Naive thymus-derived CD8-positive, alpha-beta T cell (primary cell): ENCODE results near the gene ONECUT1. TPM values are rescaled to one million over a fixed set of nuclear protein-coding genes. Genes with fewer than 3 reads are reported as not detected.

Experiments used
- ATAC-seq, 2 donors: fragments of 150-1000 bp; cut with Tn5 transposase in 1 of 2; sonication (Bioruptor Pico), chemical (Tn5 transposase) in 1 of 2; 1 replicate in 1 of 2; 2 replicates in 1 of 2; pipeline ENCODE4 v1.10.0; 2021; ENCODE audit warnings: mild to moderate bottlenecking in 2 of 2, moderate library complexity in 2 of 2
- POLR2A ChIA-PET: fragments of 350-600 bp; sonication (Branson Sonifier 250); formaldehyde crosslinking; loops from one replicate; lab custom pipeline; 2021; ENCODE audit warnings: antibody characterized with exemption; lab: Charles Lee
- DNase-seq, 10 donors: peaks; one replicate each; pipeline versions ENCODE4 v3.0.0 to v3.0.0-alpha.2; 2020 to 2022
- H3K27ac Mint-ChIP-seq, 10 donors: one replicate each; pipeline ENCODE4 v1.8.0; 2020 to 2022; ENCODE audit warnings: mild to moderate bottlenecking in 10 of 10, mixed read lengths in 10 of 10, moderate library complexity in 4 of 10, inconsistent platforms in 1 of 10
- H3K27me3 Mint-ChIP-seq, 5 donors: one replicate each; pipeline ENCODE4 v1.8.0; 2021 to 2022; ENCODE audit warnings: mixed read lengths in 5 of 5
- H3K36me3 Mint-ChIP-seq, 3 donors: one replicate each; pipeline ENCODE4 v1.8.0; 2020 to 2022; ENCODE audit warnings: mixed read lengths in 3 of 3, mild to moderate bottlenecking in 2 of 3, inconsistent platforms in 1 of 3
- H3K4me1 Mint-ChIP-seq, 4 donors: one replicate each; pipeline ENCODE4 v1.8.0; 2021 to 2022; ENCODE audit warnings: mixed read lengths in 4 of 4
- H3K4me3 Mint-ChIP-seq, 10 donors: one replicate each; pipeline ENCODE4 v1.8.0; 2020 to 2022; ENCODE audit warnings: mild to moderate bottlenecking in 10 of 10, mixed read lengths in 10 of 10, moderate library complexity in 6 of 10, inconsistent platforms in 1 of 10
- H3K9me3 Mint-ChIP-seq, 9 donors: one replicate each; pipeline ENCODE4 v1.8.0; 2020 to 2022; ENCODE audit warnings: mixed read lengths in 9 of 9, mild to moderate bottlenecking in 3 of 9, inconsistent platforms in 1 of 9, moderate library complexity in 1 of 9
- polyA plus RNA-seq, 3 donors: library from polyadenylated mRNA; unstranded; fragments of 300-500 nt; fragmentation: Illumina TruSeq; gene quantifications; one replicate each; pipeline ENCODE4 v1.2.3, GENCODE V29; 2021
- total RNA-seq, 8 experiments: library from RNA in 2 of 8; stranded (reverse) in 2 of 8; gene quantifications; one replicate each; pipeline ENCODE4 v1.2.3 and lab custom pipeline; 2021 to 2026

ONECUT1 gene
- total and polyA plus RNA-seq, 5 experiments from 2014 or later = not detected

DNA sequence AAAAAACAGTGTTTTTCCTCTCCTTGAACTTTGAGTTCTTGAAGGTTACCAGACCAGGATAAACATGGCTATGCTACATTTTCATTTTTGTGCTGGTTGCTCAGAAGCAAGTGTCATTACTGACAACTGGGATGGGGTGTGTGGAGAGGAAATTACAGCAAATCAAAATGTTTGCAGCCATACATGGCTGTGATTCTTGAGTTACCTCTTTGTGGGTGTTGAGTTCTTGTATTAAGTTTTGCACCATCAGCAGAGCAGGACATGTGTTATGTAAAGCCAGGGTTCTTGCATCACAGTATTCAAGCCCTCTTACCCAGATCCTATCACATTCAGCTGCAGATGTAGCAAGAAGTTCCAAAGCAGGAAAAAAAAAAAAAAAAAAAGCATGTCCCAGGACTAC lies 57.0 kb downstream of the ONECUT1 start:
- DNase-seq (no peak), ATAC-seq (no peak)
- Mint-ChIP-seq H3K27me3 (no peaks in the 10 kb centered on the region), H3K36me3 (no peaks in the 10 kb centered on the region), H3K9me3 (no peaks in the 10 kb centered on the region), H3K27ac (peak overlapping the region in 1 of 10 donors; percentile 79), H3K4me1 (peaks cover 10 to 25% (median 17%) of the 10 kb centered on the region in 4 donors), H3K4me3 (no peak overlapping the region)
- POLR2A ChIA-PET = interaction anchor here (0.9 to 1.9 kb wide), 2 partner anchors 49 to 477 kb away, joined by 3 to 5 read pairs; no protein-coding TSS in a partner anchor

DNA sequence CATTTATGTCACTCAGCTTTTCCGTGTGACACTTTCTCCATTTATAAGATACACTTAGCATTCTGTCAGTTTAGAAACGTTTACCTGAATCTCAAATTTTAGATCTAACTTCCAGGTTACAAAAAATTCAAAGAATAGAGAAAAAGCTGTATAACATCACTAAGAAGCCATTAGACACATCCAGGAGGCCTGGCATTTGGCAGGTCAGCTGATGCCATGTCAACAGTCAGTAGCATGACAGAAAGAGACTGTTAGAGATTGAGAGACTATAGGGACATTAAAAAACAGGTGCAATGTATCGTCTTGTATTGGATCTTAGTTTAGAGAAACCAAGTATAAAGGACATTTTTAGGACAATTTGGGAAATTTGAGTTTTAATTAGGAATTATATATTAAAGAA lies 57.6 kb downstream of the ONECUT1 start:
- POLR2A ChIA-PET = interaction anchor here (2.3 kb wide), 1 partner anchor 401 kb away, joined by 6 read pairs; no protein-coding TSS in a partner anchor
- DNase-seq = no peak
- H3K36me3 Mint-ChIP-seq = no peaks in the 10 kb centered on the region
- no peaks in the 10 kb centered on the region for H3K27me3 Mint-ChIP-seq
- no peak for ATAC-seq
- H3K27ac Mint-ChIP-seq = peak overlapping the region in 4 of 10 donors; percentile 4 to 81 (median 46)
- peaks cover 10 to 28% (median 17%) of the 10 kb centered on the region in 4 donors for H3K4me1 Mint-ChIP-seq
- H3K9me3 Mint-ChIP-seq = no peaks in the 10 kb centered on the region
- no peak overlapping the region for H3K4me3 Mint-ChIP-seq

DNA sequence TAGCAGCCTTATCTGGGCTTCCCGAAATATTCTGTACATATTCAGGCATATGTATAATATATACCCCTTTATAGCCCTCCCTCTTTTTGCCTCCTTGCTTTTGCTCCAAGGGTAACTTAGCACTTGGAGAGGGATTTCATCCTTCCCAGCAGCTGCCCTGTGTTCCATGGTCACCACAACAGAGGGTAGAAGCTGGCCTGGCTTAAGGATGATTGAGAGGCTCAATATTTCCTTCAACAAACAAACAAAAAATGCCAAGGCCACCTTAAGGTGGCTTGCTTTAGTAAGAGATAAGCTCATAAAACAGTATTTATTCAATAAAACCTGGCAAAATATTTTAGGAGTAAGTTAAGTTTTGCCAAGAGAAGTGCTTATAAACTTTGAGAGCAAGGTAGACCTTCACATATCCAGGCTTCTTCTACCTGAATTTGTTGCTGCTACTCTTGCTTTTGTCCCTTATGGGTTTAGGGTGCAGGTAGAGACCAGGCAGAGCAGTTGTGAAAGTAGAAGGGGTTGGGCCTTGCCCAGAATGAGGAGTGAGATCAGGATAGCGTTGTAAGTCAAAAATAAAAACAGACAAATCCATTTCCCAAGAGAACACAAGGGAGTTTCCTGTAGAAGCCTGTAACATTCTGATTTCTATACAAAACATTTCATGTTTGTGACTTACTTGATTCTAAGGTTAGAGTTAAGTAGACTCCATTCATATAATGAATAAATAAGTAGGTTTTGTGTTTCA lies 58.2 kb downstream of the ONECUT1 start:
- Mint-ChIP-seq H3K4me1 (peaks cover 10 to 28% (median 17%) of the 10 kb centered on the region in 4 donors), H3K27me3 (peaks cover 0 to 6% (median 0%) of the 10 kb centered on the region in 5 donors), H3K27ac (peak overlapping the region in 5 of 10 donors; percentile 34 to 81 (median 72)), H3K4me3 (no peak overlapping the region), H3K9me3 (no peaks in the 10 kb centered on the region), H3K36me3 (no peaks in the 10 kb centered on the region)
- DNase-seq (no peak), ATAC-seq (no peak)
- POLR2A ChIA-PET = interaction anchor here (0.6 to 2.3 kb wide), 3 partner anchors 53 to 491 kb away, joined by 3 to 6 read pairs (median 4); partner anchors contain the start of gene ATOSA

DNA sequence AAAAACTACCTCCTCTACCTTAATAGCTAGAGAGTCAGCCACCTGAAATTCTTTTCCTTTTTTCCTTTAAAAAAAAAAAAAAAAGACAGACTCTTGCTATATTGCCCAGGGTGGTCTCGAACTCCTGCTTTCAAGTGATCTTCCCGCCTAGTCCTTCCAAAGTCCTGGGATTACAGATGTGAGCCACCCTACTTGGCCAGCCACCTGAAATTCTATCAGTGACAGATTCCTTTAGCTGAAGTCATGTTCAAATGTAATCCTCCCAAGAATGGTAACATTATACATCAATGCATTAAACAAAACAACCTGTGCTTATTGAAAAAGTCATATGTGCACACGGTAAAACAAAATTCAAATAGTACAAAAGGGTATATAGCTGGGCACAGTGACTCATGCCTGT lies 59.1 kb downstream of the ONECUT1 start:
- peaks cover 0 to 9% (median 0%) of the 10 kb centered on the region in 5 donors for H3K27me3 Mint-ChIP-seq
- DNase-seq = no peak
- POLR2A ChIA-PET = interaction anchor here (0.5 to 2.6 kb wide), 5 partner anchors 49 to 524 kb away, joined by 4 to 23 read pairs (median 6); partner anchors contain the start of gene ATOSA
- H3K4me1 Mint-ChIP-seq = peaks cover 10 to 28% (median 17%) of the 10 kb centered on the region in 4 donors
- no peak overlapping the region for H3K4me3 Mint-ChIP-seq
- no peak for ATAC-seq
- no peaks in the 10 kb centered on the region for H3K9me3 Mint-ChIP-seq
- no peaks in the 10 kb centered on the region for H3K36me3 Mint-ChIP-seq
- peak overlapping the region in 9 of 10 donors; percentile 34 to 93 (median 81) for H3K27ac Mint-ChIP-seq

DNA sequence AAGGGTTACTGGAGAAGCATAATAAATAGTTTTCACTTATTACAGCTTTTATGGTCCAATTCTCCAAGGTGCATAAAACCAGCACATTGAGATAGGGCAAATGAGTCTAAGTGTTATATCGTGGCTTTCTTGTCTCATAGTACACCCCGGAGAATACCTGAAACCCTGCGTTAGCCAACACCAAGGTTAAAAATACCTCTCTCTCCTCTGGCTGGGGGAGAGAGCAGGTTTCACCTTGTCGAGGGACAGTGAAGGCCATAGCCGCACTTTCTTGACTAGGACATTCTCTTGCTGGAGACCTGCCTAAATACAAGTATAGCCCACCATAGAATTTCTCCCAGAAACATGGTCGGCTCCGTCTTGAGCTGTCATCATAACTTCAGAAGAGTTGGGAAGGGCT lies 59.5 kb downstream of the ONECUT1 start:
- POLR2A ChIA-PET = interaction anchor here (1.8 to 2.6 kb wide), 3 partner anchors 48 to 399 kb away, joined by 6 to 23 read pairs (median 6); partner anchors contain the start of gene ATOSA
- Mint-ChIP-seq H3K27me3 (peaks cover 0 to 9% (median 0%) of the 10 kb centered on the region in 5 donors), H3K36me3 (no peaks in the 10 kb centered on the region), H3K27ac (peak overlapping the region; percentile 32 to 93 (median 82)), H3K9me3 (no peaks in the 10 kb centered on the region), H3K4me3 (peak overlapping the region in 1 of 10 donors; percentile 12), H3K4me1 (peaks cover 10 to 28% (median 17%) of the 10 kb centered on the region in 4 donors)
- ATAC-seq (no peak), DNase-seq (no peak)

DNA sequence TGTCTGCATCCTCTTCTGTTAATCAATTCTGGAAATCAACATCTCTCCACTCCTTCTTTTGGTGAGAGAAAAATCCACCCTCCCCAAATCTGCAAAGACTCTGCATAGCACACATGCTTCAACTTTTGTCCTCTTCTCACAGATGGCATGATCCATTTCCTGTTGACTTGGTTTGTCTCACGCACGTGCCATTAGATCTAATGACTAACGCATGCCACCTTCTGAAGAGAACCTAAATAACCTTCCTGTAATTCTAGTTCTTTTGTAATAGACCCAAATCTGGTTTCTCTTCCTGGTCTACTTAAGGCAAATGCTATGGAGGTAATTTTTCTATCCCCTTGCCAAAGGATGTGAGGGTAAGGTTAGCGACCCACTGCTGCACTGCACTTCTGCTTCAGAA lies 60.0 kb downstream of the ONECUT1 start:
- DNase-seq (peak in 9 of 10 donors; percentile 5 to 77 (median 44)), ATAC-seq (peak; percentile 98 to 99)
- peak overlapping the region in 6 of 10 donors; percentile 1 to 55 (median 32) for H3K4me3 Mint-ChIP-seq
- no peaks in the 10 kb centered on the region for H3K9me3 Mint-ChIP-seq
- peaks cover 8 to 26% (median 15%) of the 10 kb centered on the region in 4 donors for H3K4me1 Mint-ChIP-seq
- H3K27ac Mint-ChIP-seq = peak overlapping the region; percentile 32 to 93 (median 82)
- peaks cover 0 to 9% (median 0%) of the 10 kb centered on the region in 5 donors for H3K27me3 Mint-ChIP-seq
- no peaks in the 10 kb centered on the region for H3K36me3 Mint-ChIP-seq
- POLR2A ChIA-PET = interaction anchor here (0.7 to 2.6 kb wide), 3 partner anchors 48 to 53 kb away, joined by 3 to 23 read pairs (median 6); partner anchors contain the start of gene ATOSA

DNA sequence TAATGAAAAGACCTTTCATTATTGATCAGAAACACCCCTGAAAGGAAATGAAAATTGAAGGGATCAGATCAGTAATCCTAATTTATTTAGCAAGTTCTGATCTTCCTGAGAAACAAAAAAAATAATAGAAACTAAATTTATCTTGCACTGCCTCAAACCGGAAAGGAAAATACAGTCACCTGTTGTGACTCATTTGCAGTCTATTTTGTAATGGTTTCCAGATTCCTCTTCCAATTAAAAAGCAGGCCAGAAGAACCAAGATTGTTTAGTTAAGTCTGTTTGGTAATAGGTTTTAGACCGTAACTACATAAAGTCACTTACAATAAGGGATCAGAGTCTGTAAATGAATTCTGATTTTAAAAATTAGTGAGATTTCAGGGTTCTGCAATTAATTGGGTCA lies 61.2 kb downstream of the ONECUT1 start:
- POLR2A ChIA-PET = interaction anchor here (0.6 to 2.6 kb wide), 2 partner anchors 50 to 1964 kb away, joined by 3 to 23 read pairs; partner anchors contain the start of gene ATOSA
- no peak for ATAC-seq
- no peak overlapping the region for H3K4me3 Mint-ChIP-seq
- peak overlapping the region in 1 of 10 donors; percentile 93 for H3K27ac Mint-ChIP-seq
- H3K36me3 Mint-ChIP-seq = no peaks in the 10 kb centered on the region
- peaks cover 8 to 26% (median 14%) of the 10 kb centered on the region in 4 donors for H3K4me1 Mint-ChIP-seq
- peaks cover 0 to 9% (median 0%) of the 10 kb centered on the region in 5 donors for H3K27me3 Mint-ChIP-seq
- DNase-seq = no peak
- H3K9me3 Mint-ChIP-seq = no peaks in the 10 kb centered on the region

DNA sequence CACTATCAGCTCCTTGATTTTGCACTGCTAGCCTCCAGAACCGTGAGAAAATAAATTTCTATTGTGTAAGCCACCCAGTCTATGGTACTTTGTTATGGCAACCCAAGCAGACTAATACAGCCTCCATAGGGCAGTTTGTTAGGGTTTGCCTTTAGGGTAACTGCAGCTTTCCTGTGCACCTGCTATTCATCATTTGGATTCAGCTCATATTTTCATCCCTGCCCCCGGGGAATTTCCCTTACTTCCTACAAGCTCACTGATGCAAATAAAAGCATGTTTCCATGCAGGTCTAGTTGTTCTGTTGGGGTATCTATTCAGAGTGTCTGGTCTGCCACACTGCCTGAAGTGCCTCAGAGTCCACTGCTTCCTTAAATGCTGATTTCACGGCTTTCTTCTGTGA lies 62.3 kb downstream of the ONECUT1 start:
- Mint-ChIP-seq H3K4me1 (peaks cover 8 to 23% (median 14%) of the 10 kb centered on the region in 4 donors), H3K36me3 (no peaks in the 10 kb centered on the region), H3K27me3 (peaks cover 0 to 9% (median 0%) of the 10 kb centered on the region in 5 donors), H3K9me3 (no peaks in the 10 kb centered on the region), H3K4me3 (no peak overlapping the region), H3K27ac (peak overlapping the region in 5 of 10 donors; percentile 9 to 83 (median 41))
- DNase-seq = no peak
- no peak for ATAC-seq
- POLR2A ChIA-PET = interaction anchor here (0.6 kb wide), 2 partner anchors 8 to 308 kb away, joined by 3 to 4 read pairs; no protein-coding TSS in a partner anchor

DNA sequence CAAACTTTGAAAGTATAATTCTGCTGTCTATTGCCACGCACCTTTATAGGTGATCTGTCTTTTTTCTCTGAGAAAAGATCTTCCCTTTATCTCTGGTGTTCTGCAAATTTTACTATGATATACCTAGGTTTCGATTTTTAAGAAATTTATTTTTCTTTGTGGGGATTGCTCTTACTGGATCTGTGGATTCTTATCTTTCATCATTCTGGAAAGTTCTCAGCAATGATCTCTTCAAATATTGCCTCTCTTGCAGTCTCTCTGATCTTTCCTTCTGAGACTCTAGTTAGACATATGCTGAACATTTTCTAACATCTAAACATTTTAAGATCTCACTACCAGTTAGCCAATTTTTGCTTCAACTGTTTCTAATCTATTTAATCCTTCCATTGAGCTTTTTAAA lies 63.9 kb downstream of the ONECUT1 start:
- H3K9me3 Mint-ChIP-seq = no peaks in the 10 kb centered on the region
- no peaks in the 10 kb centered on the region for H3K36me3 Mint-ChIP-seq
- POLR2A ChIA-PET = no interaction called here
- peaks cover 8 to 21% (median 14%) of the 10 kb centered on the region in 4 donors for H3K4me1 Mint-ChIP-seq
- peaks cover 0 to 9% (median 0%) of the 10 kb centered on the region in 5 donors for H3K27me3 Mint-ChIP-seq
- no peak for DNase-seq
- peak overlapping the region in 2 of 10 donors; percentile 1 to 30 for H3K27ac Mint-ChIP-seq
- ATAC-seq = no peak
- no peak overlapping the region for H3K4me3 Mint-ChIP-seq

DNA sequence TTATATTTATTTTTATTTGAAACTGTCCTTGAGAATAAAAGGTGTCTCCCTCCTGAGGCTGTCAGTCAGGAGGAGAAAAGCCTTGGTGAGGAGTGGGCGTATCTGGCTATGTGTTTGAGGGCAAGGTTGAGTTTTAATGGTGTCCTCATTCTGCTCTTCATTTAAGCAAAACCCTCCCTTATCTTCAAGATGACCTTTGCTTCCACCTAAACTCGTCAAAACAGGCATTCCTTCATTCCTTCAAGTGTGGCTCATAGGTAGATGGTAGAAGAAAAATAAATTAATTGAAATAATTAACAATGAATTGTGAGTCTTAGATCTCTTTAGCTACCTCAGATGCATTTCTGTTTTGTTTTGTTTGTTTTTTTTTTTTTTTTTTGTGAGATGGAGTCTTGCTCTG lies 71.6 kb downstream of the ONECUT1 start:
- POLR2A ChIA-PET = no interaction called here
- Mint-ChIP-seq H3K4me1 (no peaks in the 10 kb centered on the region), H3K9me3 (no peaks in the 10 kb centered on the region), H3K27me3 (peaks cover 0 to 8% (median 0%) of the 10 kb centered on the region in 5 donors), H3K4me3 (no peak overlapping the region), H3K27ac (no peak overlapping the region), H3K36me3 (no peaks in the 10 kb centered on the region)
- no peak for ATAC-seq
- DNase-seq = no peak

DNA sequence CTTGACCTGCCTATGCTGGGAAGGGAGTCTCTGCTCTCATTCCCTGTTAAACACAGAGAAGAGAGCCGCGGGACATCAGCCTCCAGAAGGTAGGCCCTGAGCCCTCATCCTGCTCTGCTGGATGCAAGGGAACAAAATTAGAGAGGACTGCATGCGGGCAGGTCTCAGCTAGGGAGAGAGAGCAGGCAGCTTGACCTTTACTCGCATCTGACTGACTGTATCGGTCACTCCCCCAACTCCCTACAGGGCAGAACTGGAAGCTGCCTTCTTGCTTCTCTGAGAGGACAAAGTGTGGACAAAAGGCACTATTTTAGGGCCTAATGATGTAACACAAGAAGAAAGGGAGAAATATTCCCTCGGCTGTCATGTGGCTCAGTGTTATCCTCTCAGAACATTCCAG lies 72.2 kb downstream of the ONECUT1 start:
- H3K4me1 Mint-ChIP-seq = no peaks in the 10 kb centered on the region
- no peaks in the 10 kb centered on the region for H3K9me3 Mint-ChIP-seq
- peaks cover 0 to 8% (median 0%) of the 10 kb centered on the region in 5 donors for H3K27me3 Mint-ChIP-seq
- POLR2A ChIA-PET = no interaction called here
- no peak overlapping the region for H3K4me3 Mint-ChIP-seq
- H3K36me3 Mint-ChIP-seq = no peaks in the 10 kb centered on the region
- ATAC-seq (no peak), DNase-seq (no peak)
- peak overlapping the region in 2 of 10 donors; percentile 49 to 68 for H3K27ac Mint-ChIP-seq

DNA sequence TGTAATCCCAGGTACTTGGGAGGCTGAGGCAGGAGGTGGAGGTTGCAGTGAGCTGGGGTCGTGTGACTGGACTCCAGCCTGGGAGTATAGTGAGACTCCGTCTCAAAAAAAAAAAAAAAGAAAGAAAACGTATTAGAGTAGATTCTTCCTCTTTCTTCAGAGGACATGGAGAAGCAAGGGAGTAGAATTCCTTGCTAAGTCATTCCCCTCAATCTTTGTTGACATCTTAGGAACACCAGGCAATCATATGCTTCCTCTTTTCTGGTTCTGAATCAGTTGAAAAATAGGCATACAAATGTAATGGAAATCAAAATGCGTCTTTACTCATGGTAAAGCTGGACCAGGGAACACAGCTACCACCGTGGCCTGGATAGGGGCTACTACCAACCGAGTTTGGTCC lies 72.7 kb downstream of the ONECUT1 start:
- Mint-ChIP-seq H3K27me3 (peaks cover 0 to 8% (median 0%) of the 10 kb centered on the region in 5 donors), H3K4me1 (no peaks in the 10 kb centered on the region), H3K36me3 (no peaks in the 10 kb centered on the region), H3K27ac (no peak overlapping the region), H3K4me3 (no peak overlapping the region), H3K9me3 (no peaks in the 10 kb centered on the region)
- DNase-seq = no peak
- no peak for ATAC-seq
- POLR2A ChIA-PET = no interaction called here

DNA sequence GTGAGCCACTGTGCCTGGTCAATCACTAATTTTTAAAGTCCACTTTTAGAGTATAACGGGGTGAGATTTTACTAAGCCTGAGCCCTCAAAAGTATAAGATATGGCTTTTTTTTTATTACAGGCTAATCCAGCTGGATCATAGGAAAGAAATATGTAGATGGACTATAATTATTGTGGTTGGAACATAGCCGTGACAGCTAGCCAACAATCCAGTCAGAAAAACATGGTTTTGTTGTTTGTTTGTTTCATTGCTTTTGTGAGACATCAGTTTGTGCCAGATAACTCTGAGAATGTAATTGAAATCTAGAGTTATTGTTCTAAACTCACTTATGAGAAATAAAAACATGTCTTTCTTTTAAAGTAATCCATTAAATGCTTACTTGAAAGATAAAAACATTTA lies 73.6 kb downstream of the ONECUT1 start:
- ATAC-seq = no peak
- Mint-ChIP-seq H3K4me3 (no peak overlapping the region), H3K27ac (no peak overlapping the region), H3K36me3 (no peaks in the 10 kb centered on the region), H3K27me3 (peaks cover 0 to 8% (median 0%) of the 10 kb centered on the region in 5 donors), H3K9me3 (no peaks in the 10 kb centered on the region), H3K4me1 (no peaks in the 10 kb centered on the region)
- POLR2A ChIA-PET = no interaction called here
- no peak for DNase-seq
